HG02763 (cell line): ENCODE measurements around the gene HAUS5.

Experiments used
- ATAC-seq: cut with Tn5 transposase; IDR thresholded peaks from one replicate; pipeline ENCODE4 v1.9.1; 2021; ENCODE audit warnings: mild to moderate bottlenecking, moderate library complexity; ENCODE audit not compliant: unreplicated experiment

Gene HAUS5

DNA sequence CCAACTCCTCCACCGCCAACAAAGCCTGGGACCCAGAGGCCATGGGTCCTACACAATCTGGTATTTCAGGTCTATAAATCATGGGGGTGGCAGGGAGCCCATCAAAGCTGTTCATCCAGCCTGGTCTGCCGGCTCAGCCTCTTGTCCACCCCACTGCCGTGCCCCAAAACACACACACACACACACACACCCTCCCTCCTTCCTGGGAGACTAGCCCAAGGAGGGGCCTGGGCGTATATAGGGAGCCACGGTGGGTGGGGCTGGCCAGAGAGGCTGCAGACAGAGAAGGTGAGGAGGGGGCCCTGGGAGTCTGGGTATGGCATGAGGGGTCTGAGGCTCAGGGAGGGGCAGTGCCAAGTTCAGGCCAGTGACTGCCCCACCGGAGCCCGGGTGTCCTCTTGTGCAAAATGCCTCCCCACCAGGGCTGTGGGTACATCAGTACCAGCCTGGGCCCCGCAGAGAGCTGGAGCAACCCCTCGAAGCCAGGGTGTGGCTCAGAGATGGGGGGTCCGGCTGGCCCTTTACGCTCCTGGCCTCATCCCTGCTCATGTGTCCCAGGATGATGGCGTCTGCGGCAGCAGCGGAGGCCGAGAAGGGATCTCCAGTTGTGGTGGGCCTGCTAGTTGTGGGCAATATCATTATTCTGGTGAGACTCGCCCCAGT is 53.8 kb downstream of the HAUS5 start, which contains the start of gene UPK1A:
TSS of gene UPK1A (plus strand) at position 267 of the 663 bp plus-strand sequence. CDS start at position 563, 296 bp downstream.
- ATAC-seq, result no peak

DNA sequence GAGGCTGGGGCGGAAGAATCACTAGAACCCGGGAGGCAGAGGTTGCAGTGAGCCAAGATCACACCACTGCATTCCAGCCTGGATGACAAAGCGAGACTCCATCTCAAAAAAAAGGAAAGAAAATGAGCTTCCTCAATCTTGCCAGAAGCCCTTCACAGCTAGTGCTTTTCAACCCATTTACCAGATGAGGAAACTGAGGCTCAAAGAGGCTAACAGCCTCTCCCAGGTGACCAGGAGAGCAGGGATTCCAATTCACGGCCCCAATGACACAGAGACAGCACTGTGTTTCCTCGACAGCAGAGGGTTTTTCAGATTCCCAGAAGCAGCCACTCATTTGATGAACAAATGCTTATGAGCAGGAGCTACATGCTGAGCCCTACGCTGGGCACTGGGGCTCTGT is 57.0 kb downstream of the HAUS5 start:
- ATAC-seq, result no peak

DNA sequence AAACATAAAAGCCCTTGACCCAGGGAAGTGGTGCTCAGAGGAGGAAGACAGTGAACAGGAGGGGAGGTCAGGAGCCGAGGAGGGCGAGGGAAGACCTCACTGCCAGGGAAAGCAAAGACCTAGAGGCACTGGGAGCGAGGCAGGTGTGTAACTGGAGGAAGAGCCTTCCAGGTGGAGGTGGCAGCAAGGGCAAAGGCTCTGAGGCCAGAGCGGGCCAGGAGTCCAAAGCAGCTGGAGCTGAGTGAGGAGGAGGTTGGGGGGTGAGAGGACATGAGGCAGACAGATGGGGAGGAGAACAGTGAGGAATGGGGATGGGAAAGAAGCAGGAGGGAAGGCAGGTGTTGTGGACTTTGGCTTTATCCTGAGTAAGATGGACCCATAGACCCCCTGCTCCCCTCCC is 57.4 kb downstream of the HAUS5 start:
- ATAC-seq, result no peak

DNA sequence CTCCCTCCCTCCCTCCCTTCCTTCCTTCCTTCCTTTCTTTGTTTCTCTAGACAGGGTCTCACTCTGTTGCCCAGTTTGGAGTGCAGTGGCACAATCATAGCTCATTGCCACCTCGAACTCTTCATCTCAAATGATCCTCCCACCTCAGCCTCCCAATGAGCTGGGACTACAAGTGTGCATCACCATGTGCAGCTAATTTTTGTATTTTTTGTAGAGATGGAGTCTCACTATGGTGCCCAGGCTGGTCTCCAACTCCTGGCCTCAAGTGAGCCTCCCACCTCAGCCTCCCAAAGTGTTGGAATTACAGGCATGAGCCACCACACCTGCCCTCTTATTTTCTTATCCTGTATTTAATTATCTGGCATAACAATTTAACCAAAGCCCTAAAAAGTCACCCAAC is 58.2 kb downstream of the HAUS5 start:
- no peak for ATAC-seq

DNA sequence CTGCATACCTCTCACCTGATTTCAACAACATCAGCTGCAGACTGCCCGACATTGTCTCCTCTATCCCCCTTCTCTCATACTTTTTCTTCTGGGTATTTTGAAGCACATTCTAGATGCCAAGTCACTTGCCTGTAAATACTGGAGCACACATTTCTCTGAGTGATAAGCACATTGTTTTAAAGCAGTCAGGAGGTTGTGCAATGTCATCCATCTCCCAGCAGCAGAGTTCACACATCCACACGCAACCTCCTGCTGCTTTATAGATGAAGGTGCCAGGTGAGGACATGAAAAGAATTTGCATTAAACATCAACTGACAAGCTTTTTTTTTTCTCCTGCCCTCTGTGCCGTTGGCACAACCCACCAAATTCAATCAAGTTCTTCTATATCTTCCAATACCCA is 59.3 kb downstream of the HAUS5 start:
- ATAC-seq, result no peak

DNA sequence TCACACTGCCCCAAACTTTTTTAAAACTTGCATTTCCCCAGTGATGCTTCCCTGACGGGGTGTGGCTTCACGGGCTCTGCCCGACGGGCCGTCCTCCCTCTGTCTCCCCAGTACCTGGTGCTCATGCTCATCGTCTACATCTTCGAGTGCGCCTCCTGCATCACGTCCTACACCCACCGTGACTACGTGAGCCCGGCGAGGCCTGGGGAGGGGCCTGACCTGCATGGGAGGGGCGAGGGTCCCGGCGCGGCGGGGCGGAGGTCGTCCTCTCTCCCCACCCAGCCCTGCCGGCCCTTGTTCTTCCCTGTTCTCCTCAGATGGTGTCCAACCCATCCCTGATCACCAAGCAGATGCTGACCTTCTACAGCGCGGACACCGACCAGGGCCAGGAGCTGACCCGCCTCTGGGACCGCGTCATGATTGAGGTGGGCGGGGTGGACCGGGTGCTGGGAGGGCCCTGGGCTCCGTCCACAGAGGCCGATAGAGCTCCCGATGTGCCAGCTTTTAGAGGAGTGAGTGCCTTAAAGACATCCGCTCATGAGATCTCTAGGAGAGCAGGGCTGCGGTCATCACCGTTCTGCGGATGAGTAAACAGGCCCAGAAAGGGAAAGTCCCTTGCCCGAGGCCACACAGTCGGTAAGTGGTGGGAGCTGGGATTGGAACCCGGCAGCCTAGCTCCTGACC is 60.7 kb downstream of the HAUS5 start:
- ATAC-seq, result no peak
